Stimulated activated CD8-positive, alpha-beta memory T cell treated with anti-CD3 and anti-CD28 coated beads, Interleukin-15, amount 100 ng/mL, for 48 hours (primary cell): ENCODE measurements around the gene LRWD1.
"Not testable (repeated sequence)": the region's sequence is repeated elsewhere in the genome, so short reads cannot be mapped to it uniquely, and the experiment has no call there.

Experiments used
- DNase-seq, 2 donors: peaks; one replicate each; pipeline ENCODE4 v3.0.0-alpha.2; 2020; ENCODE audit warnings: low read depth in 2 of 2

Gene LRWD1

DNA sequence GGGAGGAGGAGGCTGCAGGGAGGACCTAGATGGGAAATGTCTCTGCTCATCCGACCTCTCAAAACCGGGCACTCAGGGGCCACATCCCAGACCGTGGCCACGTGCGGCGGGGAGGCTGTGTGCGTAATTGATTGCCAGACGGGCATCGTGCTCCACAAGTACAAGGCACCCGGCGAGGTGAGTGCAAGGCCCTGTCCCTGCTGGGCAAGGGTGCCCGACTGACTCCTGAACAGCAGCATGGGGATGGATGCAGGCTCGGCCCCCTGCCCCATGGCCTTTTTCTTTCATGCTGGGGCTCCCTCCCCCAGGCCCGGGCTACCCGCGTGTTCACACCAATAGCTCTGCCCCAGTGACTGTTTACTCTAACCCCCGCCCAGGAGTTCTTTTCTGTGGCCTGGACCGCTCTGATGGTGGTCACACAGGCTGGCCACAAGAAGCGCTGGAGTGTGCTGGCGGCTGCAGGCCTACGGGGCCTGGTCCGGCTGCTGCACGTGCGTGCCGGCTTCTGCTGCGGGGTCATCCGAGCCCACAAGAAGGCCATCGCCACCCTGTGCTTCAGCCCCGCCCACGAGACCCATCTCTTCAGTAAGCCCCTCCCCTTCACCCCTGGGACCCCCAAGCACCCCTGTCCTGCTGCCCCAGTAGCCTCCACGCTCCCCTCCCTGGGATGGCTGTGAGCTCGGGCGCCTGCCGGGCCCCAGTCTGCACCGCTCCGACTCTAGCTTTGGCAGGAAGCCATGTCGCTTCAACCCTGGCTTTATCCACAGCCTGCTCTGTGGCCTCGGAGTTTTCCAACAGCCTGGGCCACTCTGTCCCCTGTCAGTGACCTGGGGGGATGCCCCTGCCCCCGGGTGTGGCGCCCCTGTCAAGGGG is 3.9 kb downstream of the LRWD1 start:
- no peak for DNase-seq

GRCh38 chr7:102469351-102469971 is 4.7 kb downstream of the LRWD1 start:
- no peak for DNase-seq

GRCh38 chr7:102469972-102470825 is 5.4 kb downstream of the LRWD1 start:
- no peak for DNase-seq

- no peak for DNase-seq
Measured at GRCh38 chr7:102471791-102472125, 7.0 kb downstream of the LRWD1 start.

DNA sequence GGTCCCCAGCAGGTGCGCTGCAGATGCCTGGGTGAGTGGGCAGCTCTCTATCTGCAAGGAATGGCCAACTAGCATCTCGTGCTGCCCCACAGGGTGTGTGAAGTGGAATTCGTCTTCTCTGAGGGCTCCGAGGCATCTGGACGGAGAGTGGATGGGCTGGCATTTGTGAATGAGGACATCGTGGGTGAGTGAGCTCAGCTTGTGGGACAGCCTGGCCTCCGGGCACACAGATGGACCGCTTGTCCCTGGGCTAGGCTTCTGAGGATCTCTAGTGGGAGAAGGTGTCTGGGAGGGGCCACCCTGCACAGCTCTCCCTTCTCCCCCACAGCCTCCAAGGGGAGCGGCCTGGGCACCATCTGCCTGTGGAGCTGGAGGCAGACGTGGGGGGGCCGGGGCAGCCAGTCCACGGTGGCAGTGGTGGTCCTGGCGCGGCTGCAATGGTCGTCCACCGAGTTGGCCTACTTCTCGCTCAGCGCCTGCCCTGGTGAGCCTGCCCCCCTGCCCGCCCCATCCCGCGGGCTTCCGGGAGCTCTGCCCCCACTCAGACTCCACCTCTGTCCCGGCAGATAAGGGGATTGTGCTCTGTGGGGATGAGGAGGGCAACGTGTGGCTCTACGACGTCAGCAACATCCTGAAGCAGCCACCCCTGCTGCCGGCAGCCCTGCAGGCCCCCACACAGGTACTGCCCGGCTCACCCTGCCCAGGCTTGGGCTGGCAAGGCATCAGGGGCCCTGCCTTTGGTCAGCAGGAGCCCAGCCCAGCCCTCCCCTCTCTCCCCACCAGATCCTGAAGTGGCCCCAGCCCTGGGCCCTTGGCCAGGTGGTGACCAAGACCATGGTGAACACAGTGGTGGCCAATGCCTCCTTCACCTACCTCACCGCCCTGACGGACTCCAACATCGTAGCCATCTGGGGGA is 7.6 kb downstream of the LRWD1 start:
- no peak for DNase-seq

DNA sequence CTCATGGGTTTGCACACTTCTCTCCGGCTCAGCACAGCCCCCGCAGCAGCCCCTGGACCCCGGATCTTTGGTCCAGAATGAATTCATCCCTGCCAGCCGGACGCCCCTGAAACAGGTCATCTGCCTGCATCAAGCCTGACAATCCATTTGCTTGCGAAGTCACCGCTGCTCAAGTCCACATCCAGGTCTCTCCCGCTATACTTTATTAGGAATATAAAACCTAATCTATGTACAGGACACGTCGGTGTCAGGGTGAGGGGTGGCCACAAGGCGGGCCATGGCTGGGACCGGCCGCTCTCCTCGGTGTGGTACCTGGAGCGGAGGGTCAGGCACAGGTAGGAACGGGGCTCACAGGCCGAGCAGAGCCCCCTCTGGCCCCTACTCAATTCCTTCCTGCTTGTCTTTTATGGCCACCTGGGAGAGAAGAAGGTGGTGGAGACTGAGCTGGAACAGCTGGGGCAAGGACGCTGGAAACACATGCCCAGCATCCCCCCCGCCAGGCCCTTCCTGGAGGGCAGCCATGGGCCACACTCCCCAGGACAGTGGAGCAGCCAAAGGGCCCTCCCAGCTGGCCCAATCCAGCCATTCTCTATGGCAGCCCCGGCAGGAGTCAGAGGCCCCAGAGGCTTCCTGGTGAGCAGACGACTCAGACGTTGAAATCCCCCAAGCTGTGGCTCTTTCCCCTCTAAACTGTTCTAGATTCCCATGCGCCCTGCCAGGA is 8.6 kb downstream of the LRWD1 start:
- no peak for DNase-seq

DNA sequence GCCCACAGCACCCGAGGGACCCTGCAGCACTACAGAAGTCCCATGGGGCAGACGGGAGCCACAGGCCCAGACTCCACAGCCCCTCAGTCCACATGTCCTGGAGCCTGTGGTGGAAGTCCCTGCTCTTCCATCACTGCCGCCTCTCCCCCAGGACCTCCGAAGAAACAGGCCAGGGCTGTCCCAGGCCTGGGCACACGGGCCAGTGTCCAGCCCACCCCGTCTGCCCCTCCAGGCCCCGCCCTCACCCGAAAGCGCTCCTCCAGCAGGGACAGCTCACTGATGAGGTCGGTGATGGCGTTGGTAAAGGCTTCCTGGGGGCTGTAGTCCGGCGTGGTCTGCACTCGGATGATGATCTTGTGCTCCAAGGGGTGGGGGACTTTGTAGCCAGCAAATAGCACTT is 9.3 kb downstream of the LRWD1 start:
- not testable (repeated sequence) for DNase-seq

DNA sequence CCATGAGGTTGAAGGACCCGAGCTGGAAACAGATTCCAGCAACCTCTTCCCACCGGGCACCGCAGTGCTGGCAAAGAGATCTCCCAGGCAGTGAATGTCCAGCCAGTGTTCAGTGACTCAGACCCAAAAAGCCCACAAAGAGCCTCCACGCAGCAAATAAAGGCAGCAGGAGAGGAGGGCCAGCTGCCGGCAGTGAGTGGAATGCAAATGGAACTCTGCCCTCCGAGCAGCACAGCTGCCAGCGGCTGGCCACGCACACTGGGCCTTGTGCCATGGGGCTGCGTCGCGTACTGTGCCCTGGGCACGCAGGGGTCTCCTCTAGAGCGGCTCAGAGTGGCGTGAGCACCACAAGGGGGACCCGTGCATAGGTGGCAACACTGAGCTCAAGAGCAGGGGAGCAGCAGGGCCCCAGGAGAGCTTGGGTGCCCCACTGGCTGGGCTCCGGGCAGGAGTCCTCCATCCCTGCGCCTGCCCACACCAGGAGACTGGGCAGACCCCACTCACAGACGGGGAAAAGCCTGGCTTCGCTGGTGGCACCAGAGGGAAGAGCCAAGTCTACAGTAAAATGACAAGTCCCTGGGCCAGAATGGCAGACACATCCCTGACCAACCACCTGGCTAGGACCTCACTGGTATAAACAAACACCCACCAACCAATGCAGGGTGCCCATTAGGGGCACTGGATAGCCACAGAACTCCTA is 10.1 kb downstream of the LRWD1 start:
- not testable (repeated sequence) for DNase-seq

GRCh38 chr7:102478314-102479208 is 13.8 kb downstream of the LRWD1 start, which contains the start of gene POLR2J:
TSS of gene POLR2J (minus strand) at chr7:102478922. CDS start at chr7:102478860, 62 bp downstream.
- DNase-seq = peak; percentile 81 to 96

- not testable (repeated sequence) for DNase-seq
Measured at GRCh38 chr7:102479209-102479584, 14.4 kb downstream of the LRWD1 start.

DNA sequence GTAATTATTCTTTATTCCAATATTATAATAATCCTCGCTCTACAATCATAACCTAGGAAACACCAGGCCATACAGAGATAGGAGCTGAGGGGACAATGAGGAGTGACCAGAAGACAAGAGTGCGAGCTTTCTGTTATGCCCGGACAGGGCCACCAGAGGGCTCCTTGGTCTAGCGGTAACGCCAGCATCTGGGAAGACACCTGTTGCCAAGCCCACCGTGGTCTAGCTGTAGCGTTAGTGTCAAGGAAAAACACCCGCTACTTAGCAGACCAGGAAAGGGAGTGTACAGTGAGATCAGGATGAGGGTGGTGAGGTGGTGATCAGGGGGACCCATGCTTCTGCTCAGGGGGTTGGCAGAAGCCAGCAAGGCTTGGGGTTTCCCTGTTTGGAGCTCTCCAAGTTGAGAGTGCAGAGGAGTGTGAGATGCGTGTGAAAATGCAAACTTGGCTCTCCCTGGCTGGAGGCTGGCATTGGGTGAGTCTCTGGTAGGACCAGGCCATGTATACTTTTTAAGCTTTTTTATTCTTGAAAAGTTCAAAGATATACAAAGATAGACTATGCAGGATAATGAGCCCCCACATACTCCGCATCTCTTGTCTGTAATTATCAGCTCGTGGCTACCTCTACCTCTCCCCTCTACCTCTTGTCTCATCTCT is 15.3 kb downstream of the LRWD1 start:
- DNase-seq = peak in 1 of 2 donors; percentile 28

GRCh38 chr7:102481962-102482361 is 17.2 kb downstream of the LRWD1 start:
- DNase-seq = not testable (repeated sequence)

GRCh38 chr7:102484317-102484716 is 19.5 kb downstream of the LRWD1 start:
- DNase-seq = not testable (repeated sequence)

GRCh38 chr7:102490529-102491075 is 25.8 kb downstream of the LRWD1 start:
- peak in 1 of 2 donors; percentile 42 for DNase-seq

- DNase-seq = not testable (repeated sequence)
Measured at GRCh38 chr7:102493220-102493935, 28.6 kb downstream of the LRWD1 start.

- not testable (repeated sequence) for DNase-seq
Measured at GRCh38 chr7:102494026-102494425, 29.2 kb downstream of the LRWD1 start.

- DNase-seq = not testable (repeated sequence)
Measured at GRCh38 chr7:102494473-102495149, 29.8 kb downstream of the LRWD1 start.
